ENCODE measurements around the gene TMED6.

TMED6 gene

DNA sequence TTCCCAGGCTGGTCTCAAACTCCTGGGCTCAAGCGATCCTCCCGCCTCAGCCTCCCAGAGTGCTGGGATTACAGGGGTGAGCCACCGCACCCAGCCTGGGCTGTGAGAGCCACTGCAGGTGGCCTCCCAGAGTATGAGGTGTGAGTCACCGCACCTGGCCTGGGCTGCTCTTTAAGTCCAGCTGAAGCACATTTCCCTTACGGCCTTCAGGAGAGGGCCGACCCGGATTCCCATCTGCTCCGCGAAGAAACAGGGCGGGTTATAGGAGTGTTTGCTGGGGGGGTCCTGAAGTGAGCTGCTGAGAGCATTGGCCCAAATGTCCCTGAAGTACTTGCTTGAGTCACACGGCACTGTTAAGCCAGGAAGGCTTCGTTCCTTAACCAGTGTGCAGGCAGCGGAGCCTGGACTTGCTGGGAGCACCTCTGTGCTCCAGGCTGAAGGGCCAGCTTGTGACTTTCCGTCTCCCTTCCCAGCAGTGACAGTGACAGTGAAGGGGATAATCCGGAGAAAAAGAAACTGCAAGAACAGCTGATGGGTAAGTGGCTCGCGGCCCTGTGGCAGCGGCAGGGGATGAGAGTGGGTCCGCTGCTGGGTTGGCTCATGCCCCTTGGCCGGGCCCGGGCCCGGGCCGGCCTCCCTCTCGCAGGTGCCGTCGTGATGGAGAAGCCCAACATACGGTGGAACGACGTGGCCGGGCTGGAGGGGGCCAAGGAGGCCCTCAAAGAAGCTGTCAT is 33.2 kb downstream of the TMED6 start:
- no peak overlapping the region for H3K27ac ChIP-seq (ENCODE audit: insufficient read depth, low read length, poor library complexity, severe bottlenecking)
- H3K27me3 ChIP-seq (replicated peaks; ENCODE audit: control insufficient read depth, insufficient read depth, low read length, poor library complexity, severe bottlenecking), result no peaks in the 10 kb centered on the region
- no peak overlapping the region for H3K4me3 ChIP-seq (ENCODE audit: insufficient read depth, low read depth, low read length, poor library complexity, severe bottlenecking)
- peaks cover 77% of the 10 kb centered on the region for H3K36me3 ChIP-seq (ENCODE audit: control insufficient read depth, insufficient read depth, low read length)
- no peaks in the 10 kb centered on the region for H3K9me3 ChIP-seq (ENCODE audit: control insufficient read depth, low read length)
- DNase-seq, result no peak
- no peaks in the 10 kb centered on the region for H3K4me1 ChIP-seq (ENCODE audit: control insufficient read depth, insufficient read depth, low read length, poor library complexity, severe bottlenecking)

DNA sequence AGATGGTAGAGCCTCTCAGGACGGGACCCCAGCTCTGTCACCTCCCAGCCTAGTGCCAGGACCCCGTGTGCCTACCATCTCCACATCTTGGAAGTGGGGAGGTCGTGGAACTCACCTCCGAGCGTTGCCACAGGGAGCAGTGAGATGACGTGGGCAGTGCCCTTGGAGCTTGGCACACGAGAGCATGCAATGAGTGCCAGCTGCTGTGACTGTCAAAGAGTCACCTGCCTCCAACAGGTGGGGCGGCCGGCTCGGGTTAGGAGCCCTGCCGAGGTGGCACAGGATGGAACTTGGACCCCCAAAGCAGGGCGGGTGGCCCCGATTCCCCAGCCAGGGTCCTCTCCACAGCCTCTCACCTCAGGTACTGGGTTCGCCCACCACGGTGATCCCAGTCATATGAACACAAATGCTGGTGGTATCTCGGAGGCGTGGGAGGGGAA is 35.0 kb downstream of the TMED6 start:
- H3K27ac ChIP-seq (ENCODE audit: insufficient read depth, low read length, poor library complexity, severe bottlenecking), result no peak overlapping the region
- no peak for DNase-seq
- H3K9me3 ChIP-seq (ENCODE audit: control insufficient read depth, low read length), result no peaks in the 10 kb centered on the region
- H3K4me3 ChIP-seq (ENCODE audit: insufficient read depth, low read depth, low read length, poor library complexity, severe bottlenecking), result no peak overlapping the region
- H3K36me3 ChIP-seq (ENCODE audit: control insufficient read depth, insufficient read depth, low read length), result peaks cover 62% of the 10 kb centered on the region
- H3K27me3 ChIP-seq (replicated peaks; ENCODE audit: control insufficient read depth, insufficient read depth, low read length, poor library complexity, severe bottlenecking), result no peaks in the 10 kb centered on the region
- H3K4me1 ChIP-seq (ENCODE audit: control insufficient read depth, insufficient read depth, low read length, poor library complexity, severe bottlenecking), result peaks cover 7% of the 10 kb centered on the region

DNA sequence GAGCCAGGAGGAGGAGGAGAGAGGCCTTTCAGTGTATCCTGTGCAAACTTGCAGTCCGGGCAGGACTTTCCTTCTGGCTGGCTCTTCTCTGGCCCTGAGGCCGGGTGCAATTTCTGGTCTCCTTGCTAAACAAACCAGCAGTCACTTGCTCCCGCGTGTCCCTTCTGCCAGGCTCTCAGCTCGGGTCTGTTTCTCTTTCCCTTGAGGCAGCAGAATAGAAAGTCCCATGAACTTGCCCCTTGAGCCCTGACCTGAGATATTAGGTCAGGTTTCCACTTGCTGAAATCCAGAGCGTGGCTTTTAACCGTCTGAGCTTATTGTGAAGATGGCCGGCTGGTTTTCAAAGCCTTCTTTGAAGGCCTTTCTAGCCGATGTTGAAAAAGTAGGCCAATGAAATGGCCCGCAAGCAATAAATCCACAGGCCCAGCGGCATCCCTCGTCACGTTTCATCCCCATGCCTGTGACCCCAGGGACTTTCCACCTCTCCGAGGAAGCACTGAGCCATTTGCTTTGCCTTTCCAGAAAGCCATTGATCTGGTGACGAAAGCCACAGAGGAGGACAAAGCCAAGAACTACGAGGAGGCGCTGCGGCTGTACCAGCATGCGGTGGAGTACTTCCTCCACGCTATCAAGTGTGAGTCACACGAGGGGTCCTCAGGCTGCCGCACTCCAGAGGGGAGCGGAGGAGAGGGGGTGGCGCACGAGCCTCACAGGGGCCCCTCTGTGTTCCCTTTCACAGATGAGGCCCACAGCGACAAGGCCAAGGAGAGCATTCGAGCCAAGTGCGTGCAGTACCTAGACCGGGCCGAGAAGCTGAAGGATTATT is 35.9 kb downstream of the TMED6 start:
- Histone ChIP-seq H3K27me3 (replicated peaks; ENCODE audit: control insufficient read depth, insufficient read depth, low read length, poor library complexity, severe bottlenecking) (no peaks in the 10 kb centered on the region), H3K9me3 (ENCODE audit: control insufficient read depth, low read length) (no peaks in the 10 kb centered on the region), H3K4me3 (ENCODE audit: insufficient read depth, low read depth, low read length, poor library complexity, severe bottlenecking) (no peak overlapping the region), H3K27ac (ENCODE audit: insufficient read depth, low read length, poor library complexity, severe bottlenecking) (no peak overlapping the region), H3K36me3 (ENCODE audit: control insufficient read depth, insufficient read depth, low read length) (peaks cover 53% of the 10 kb centered on the region), H3K4me1 (ENCODE audit: control insufficient read depth, insufficient read depth, low read length, poor library complexity, severe bottlenecking) (peaks cover 7% of the 10 kb centered on the region)
- no peak for DNase-seq

DNA sequence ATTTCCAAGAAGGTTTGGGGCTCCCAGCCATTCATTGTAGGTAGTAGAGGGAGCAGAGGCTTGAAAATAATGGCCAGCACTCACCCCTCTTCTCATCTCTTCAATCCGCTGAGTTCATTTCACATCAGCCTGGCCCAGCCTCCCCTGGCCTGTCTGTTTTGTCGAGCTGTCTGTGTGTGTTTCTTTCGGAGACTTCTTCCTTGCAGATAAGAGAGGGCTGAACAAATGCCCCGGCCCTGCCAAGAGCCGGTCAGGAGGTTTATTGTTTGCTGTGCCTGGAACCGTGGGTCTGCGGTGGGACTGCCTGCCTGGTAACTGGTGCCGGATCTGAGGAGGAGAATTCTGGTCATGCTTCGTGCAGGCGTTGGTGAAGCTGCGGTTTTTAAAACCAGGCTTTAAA is 37.1 kb downstream of the TMED6 start:
- peaks cover 7% of the 10 kb centered on the region for H3K4me1 ChIP-seq (ENCODE audit: control insufficient read depth, insufficient read depth, low read length, poor library complexity, severe bottlenecking)
- no peaks in the 10 kb centered on the region for H3K27me3 ChIP-seq (replicated peaks; ENCODE audit: control insufficient read depth, insufficient read depth, low read length, poor library complexity, severe bottlenecking)
- H3K9me3 ChIP-seq (ENCODE audit: control insufficient read depth, low read length), result no peaks in the 10 kb centered on the region
- peaks cover 41% of the 10 kb centered on the region for H3K36me3 ChIP-seq (ENCODE audit: control insufficient read depth, insufficient read depth, low read length)
- no peak for DNase-seq
- no peak overlapping the region for H3K27ac ChIP-seq (ENCODE audit: insufficient read depth, low read length, poor library complexity, severe bottlenecking)
- no peak overlapping the region for H3K4me3 ChIP-seq (ENCODE audit: insufficient read depth, low read depth, low read length, poor library complexity, severe bottlenecking)

DNA sequence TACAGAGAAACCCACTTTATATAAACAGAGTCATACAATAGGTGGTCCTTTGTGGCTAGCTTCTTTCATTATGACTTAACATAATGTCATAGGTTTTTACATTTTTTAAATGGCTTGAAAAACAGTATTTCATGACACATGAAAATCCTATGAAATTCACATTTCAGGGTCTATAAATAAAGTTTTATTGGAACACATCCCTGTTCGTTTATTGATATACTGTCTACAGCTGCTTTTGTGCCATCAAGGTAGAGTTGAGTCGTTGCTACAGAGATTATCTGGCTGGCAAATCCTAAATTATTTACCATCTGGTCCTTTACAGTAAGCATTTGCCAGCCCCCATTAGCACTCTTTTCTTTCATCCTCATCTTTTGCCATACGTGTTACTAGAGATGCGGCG is 38.1 kb downstream of the TMED6 start:
- peaks cover 30% of the 10 kb centered on the region for H3K36me3 ChIP-seq (ENCODE audit: control insufficient read depth, insufficient read depth, low read length)
- no peak overlapping the region for H3K4me3 ChIP-seq (ENCODE audit: insufficient read depth, low read depth, low read length, poor library complexity, severe bottlenecking)
- no peak overlapping the region for H3K27ac ChIP-seq (ENCODE audit: insufficient read depth, low read length, poor library complexity, severe bottlenecking)
- DNase-seq, result no peak
- no peaks in the 10 kb centered on the region for H3K9me3 ChIP-seq (ENCODE audit: control insufficient read depth, low read length)
- H3K27me3 ChIP-seq (replicated peaks; ENCODE audit: control insufficient read depth, insufficient read depth, low read length, poor library complexity, severe bottlenecking), result no peaks in the 10 kb centered on the region
- peaks cover 7% of the 10 kb centered on the region for H3K4me1 ChIP-seq (ENCODE audit: control insufficient read depth, insufficient read depth, low read length, poor library complexity, severe bottlenecking)

DNA sequence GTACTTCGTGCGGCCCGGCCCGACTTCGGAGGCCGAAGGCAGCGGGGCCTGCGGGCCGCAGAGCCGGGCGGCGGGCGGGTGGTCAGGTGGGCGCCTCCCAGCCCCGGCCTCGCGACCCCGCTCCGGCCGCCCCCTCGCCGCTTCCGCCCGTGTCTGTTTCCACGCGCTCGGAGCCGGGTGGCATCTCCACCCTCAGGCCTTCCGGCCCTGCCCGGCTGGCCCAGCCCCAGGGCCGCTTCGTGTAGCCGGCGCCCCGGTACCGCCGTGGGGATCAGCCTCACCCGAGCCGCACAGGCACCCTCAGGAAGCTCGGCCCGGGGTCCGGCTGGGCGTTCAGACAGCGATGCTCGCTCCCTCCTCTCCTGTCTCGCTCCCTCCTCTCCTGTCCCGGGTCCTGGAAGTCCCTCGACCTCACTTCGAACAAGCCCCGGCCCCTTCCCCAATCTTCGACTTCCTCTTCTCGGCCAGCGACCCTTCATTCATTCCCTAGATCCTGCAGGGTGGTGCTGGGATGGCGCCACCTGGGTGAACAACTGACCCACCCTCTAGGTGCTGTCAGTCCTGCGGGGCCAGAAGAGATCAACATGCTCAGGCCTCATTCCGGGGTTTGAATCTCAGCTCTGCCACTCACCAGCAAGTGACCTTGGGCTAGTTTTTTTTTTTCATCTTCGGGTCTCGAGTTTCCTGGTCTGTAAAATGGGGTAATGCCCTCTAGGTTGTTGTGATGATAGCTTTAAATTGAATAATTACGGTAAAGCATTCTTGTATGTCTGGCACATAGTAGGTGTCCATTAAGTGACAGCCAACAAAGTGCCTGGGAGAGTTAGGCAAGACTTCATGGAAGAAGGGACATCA is 39.8 kb downstream of the TMED6 start:
- DNase-seq, result peak in 1 of 3 donors; percentile 11
- H3K4me3 ChIP-seq (ENCODE audit: insufficient read depth, low read depth, low read length, poor library complexity, severe bottlenecking), result peak overlapping the region; percentile 58
- peaks cover 19% of the 10 kb centered on the region for H3K36me3 ChIP-seq (ENCODE audit: control insufficient read depth, insufficient read depth, low read length)
- H3K9me3 ChIP-seq (ENCODE audit: control insufficient read depth, low read length), result no peaks in the 10 kb centered on the region
- H3K4me1 ChIP-seq (ENCODE audit: control insufficient read depth, insufficient read depth, low read length, poor library complexity, severe bottlenecking), result peaks cover 7% of the 10 kb centered on the region
- H3K27ac ChIP-seq (ENCODE audit: insufficient read depth, low read length, poor library complexity, severe bottlenecking), result peak overlapping the region; percentile 81
- H3K27me3 ChIP-seq (replicated peaks; ENCODE audit: control insufficient read depth, insufficient read depth, low read length, poor library complexity, severe bottlenecking), result no peaks in the 10 kb centered on the region

DNA sequence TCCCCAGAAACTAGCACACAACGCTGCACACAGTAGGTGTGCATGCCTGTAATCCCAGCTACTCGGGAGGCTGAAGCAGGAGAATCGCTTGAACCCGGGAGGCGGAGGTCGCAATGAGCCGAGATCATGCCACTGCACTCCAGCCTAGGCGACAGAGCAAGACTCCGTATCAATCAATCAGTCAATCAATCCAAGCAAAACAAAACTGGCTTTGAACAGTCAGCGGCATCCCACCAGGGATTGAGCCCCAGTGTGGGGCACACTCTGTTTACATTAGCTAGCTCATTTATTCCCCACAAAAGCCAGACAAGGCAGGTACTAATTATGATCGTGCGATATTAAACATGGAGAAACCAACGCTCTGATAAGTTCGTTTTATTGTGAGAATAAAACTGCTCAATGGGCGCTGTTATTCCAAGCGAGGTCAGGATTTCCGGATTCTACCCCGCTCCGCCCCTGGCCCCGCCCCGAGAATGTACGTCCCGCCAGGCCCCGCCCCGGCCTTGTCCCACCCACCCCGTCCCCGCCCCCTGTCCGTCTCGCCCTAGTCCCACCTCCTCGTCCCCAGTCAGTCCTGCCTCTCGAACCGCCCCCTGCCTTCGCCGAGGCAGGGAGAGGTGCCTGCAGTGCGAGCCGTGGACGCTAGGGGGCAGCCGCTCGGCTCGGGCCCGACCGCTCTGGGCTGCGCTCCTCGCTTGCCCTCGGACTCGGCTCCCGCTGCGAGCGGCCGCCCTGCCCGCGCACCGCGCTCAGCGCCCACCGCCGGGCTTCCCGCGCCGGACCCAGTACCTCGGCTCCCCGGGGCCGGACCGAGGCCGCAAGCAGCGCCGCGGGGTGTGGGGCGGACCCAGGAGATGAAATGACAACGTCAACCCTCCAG is 40.7 kb downstream of the TMED6 start, which contains the start of gene VPS4A:
Gene VPS4A (plus strand): TSS at position 698 of the 880 bp plus-strand sequence. CDS start 162 bp downstream, at position 860.
- peak; percentile 95 to 96 (median 95) for DNase-seq
- Histone ChIP-seq H3K4me3 (ENCODE audit: insufficient read depth, low read depth, low read length, poor library complexity, severe bottlenecking) (peak within 1 kb of the TSS; percentile 58), H3K36me3 (ENCODE audit: control insufficient read depth, insufficient read depth, low read length) (peaks cover 10% of the 10 kb centered on the region), H3K9me3 (ENCODE audit: control insufficient read depth, low read length) (no peaks in the 10 kb centered on the region), H3K4me1 (ENCODE audit: control insufficient read depth, insufficient read depth, low read length, poor library complexity, severe bottlenecking) (peaks cover 7% of the 10 kb centered on the region), H3K27ac (ENCODE audit: insufficient read depth, low read length, poor library complexity, severe bottlenecking) (peak within 1 kb of the TSS; percentile 81), H3K27me3 (replicated peaks; ENCODE audit: control insufficient read depth, insufficient read depth, low read length, poor library complexity, severe bottlenecking) (no peaks in the 10 kb centered on the region)

DNA sequence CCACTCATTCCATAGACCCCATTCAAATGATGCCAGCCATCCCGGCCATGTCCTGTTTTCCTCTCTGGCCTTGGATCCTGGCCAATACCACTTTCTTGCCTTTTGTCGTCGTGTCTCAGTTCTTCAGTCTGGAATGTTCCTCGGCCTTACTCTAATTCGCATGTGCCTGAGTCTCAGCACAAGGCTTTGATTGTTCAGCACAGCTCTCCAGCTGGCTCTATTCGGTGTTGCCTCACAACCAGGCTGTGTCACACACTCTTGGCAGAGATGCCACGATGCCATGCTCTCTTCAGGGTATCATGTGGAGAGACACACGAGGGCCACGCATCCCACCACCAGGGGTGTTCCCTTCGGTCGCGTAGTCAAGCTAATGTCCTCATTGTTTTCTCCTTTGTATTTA is 42.3 kb downstream of the TMED6 start:
- Histone ChIP-seq H3K4me3 (ENCODE audit: insufficient read depth, low read depth, low read length, poor library complexity, severe bottlenecking) (no peak overlapping the region), H3K4me1 (ENCODE audit: control insufficient read depth, insufficient read depth, low read length, poor library complexity, severe bottlenecking) (peaks cover 7% of the 10 kb centered on the region), H3K36me3 (ENCODE audit: control insufficient read depth, insufficient read depth, low read length) (peaks cover 1% of the 10 kb centered on the region), H3K9me3 (ENCODE audit: control insufficient read depth, low read length) (no peaks in the 10 kb centered on the region), H3K27ac (ENCODE audit: insufficient read depth, low read length, poor library complexity, severe bottlenecking) (no peak overlapping the region), H3K27me3 (replicated peaks; ENCODE audit: control insufficient read depth, insufficient read depth, low read length, poor library complexity, severe bottlenecking) (no peaks in the 10 kb centered on the region)
- DNase-seq, result no peak

DNA sequence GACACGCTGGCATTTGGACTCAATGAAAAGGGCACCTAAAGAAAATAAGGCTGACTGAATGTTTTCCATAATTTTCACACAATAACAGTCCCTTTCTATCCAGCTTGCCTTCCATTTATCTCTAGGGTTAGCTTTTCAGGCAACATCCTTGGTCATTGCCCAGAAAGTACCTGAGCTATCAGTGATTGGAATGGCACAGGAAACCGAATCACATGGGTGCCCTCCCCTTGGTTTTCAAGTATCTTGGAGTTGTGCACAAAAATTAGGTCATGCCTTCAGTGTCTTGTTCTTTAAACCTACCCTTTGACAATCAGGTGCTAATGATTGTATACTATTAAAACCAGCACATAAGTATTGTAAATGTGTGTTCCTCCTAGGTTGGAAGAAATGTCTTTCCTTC is 43.7 kb downstream of the TMED6 start:
- Histone ChIP-seq H3K27ac (ENCODE audit: insufficient read depth, low read length, poor library complexity, severe bottlenecking) (no peak overlapping the region), H3K4me1 (ENCODE audit: control insufficient read depth, insufficient read depth, low read length, poor library complexity, severe bottlenecking) (peaks cover 7% of the 10 kb centered on the region)

More for the DNA sequence above, 43.7 kb downstream of the TMED6 start:
- H3K9me3 ChIP-seq (ENCODE audit: control insufficient read depth, low read length), result no peaks in the 10 kb centered on the region
- DNase-seq, result no peak
- no peaks in the 10 kb centered on the region for H3K27me3 ChIP-seq (replicated peaks; ENCODE audit: control insufficient read depth, insufficient read depth, low read length, poor library complexity, severe bottlenecking)
- no peaks in the 10 kb centered on the region for H3K36me3 ChIP-seq (ENCODE audit: control insufficient read depth, insufficient read depth, low read length)
- no peak overlapping the region for H3K4me3 ChIP-seq (ENCODE audit: insufficient read depth, low read depth, low read length, poor library complexity, severe bottlenecking)
